PC-9 (cell line): ENCODE measurements around the gene ROR2. TPM values are rescaled to one million over a fixed set of nuclear protein-coding genes. Genes with fewer than 3 reads are reported as not detected.

Source experiments
- BruUV-seq: library from RNA; stranded (reverse); fragments of 400-500 nt; replicated peaks from 2 replicates; lab custom pipeline; 2021; lab: Mats Ljungman, UMichigan
- CTCF ChIA-PET: fragments of 300-600 bp; sonication (Branson Sonifier 250); formaldehyde crosslinking; loops from one replicate; lab custom pipeline; 2022; ENCODE audit warnings: antibody characterized with exemption; lab: Charles Lee
- POLR2A ChIA-PET: fragments of 300-600 bp; sonication (Branson Sonifier 250); formaldehyde crosslinking; loops from one replicate; lab custom pipeline; 2022; ENCODE audit warnings: antibody characterized with exemption; ENCODE audit not compliant: unreplicated experiment; lab: Charles Lee
- DNase-seq, 2 experiments: peaks; one replicate each; pipeline versions ENCODE4 v3.0.0 to v3.0.0-alpha.2; 2015 to 2022; ENCODE audit warnings: mixed read lengths in 1 of 2
- H2AFZ ChIP-seq: fragments of 200-600 bp; sonication (generic); 2 replicates; pipeline ENCODE4 v1.8.1; 2017; ENCODE audit warnings: antibody characterized with exemption
- H3F3A ChIP-seq: fragments of 200-600 bp; sonication (generic); 2 replicates; pipeline ENCODE4 v1.8.1; 2017; ENCODE audit warnings: antibody characterized with exemption, mild to moderate bottlenecking, low read depth; ENCODE audit not compliant: insufficient read depth
- H3K27ac ChIP-seq: fragments of 200-600 bp; sonication (generic); 2 replicates; pipeline ENCODE4 v1.6.1; 2016; ENCODE audit warnings: mixed run types
- H3K27me3 ChIP-seq: fragments of 200-600 bp; sonication (generic); 2 replicates; pipeline ENCODE4 v1.6.1; 2016; ENCODE audit warnings: low read depth, mixed run types; ENCODE audit not compliant: insufficient read depth
- H3K36me3 ChIP-seq: fragments of 200-600 bp; sonication (generic); 2 replicates; pipeline ENCODE4 v1.6.1; 2016; ENCODE audit warnings: low read depth, mixed run types
- H3K4me1 ChIP-seq: fragments of 200-600 bp; sonication (generic); replicated peaks from 2 replicates; pipeline ENCODE4 v1.6.1; 2016; ENCODE audit warnings: mixed run types; ENCODE audit not compliant: insufficient read depth
- H3K4me2 ChIP-seq: fragments of 200-600 bp; sonication (generic); 2 replicates; pipeline ENCODE4 v1.6.1; 2017; ENCODE audit warnings: mixed run types
- H3K4me3 ChIP-seq: fragments of 200-600 bp; sonication (generic); 2 replicates; pipeline ENCODE4 v1.6.1; 2016; ENCODE audit warnings: mixed run types
- H3K79me2 ChIP-seq: fragments of 200-600 bp; sonication (generic); 2 replicates; pipeline ENCODE4 v1.6.1; 2017; ENCODE audit warnings: low read depth, mixed run types
- H3K9me2 ChIP-seq: fragments of 200-600 bp; sonication (generic); 2 replicates; pipeline ENCODE4 v1.8.1; 2017; ENCODE audit warnings: mild to moderate bottlenecking; ENCODE audit not compliant: insufficient read depth
- H3K9me3 ChIP-seq: fragments of 200-600 bp; sonication (generic); 2 replicates; pipeline ENCODE4 v1.8.1; 2016; ENCODE audit warnings: low read depth; ENCODE audit not compliant: insufficient read depth
- H4K20me1 ChIP-seq: fragments of 200-600 bp; sonication (generic); 2 replicates; pipeline ENCODE4 v1.8.1; 2017; ENCODE audit not compliant: insufficient read depth
- CTCF ChIP-seq: fragments of 200-600 bp; sonication (generic); conservative IDR thresholded peaks from 2 replicates; pipeline ENCODE4 v1.6.1; 2017; ENCODE audit warnings: mixed run types, antibody characterized with exemption, mild to moderate bottlenecking, moderate library complexity
- EZH2 ChIP-seq: fragments of 200-600 bp; sonication (generic); IDR thresholded peaks from 2 replicates; pipeline ENCODE4 v1.8.0; 2017; ENCODE audit warnings: antibody characterized with exemption, low read depth
- intact Hi-C: fragments of 100-400 bp; cut with micrococcal nuclease; formaldehyde crosslinking; loops from one replicate; pipeline ENCODE4 v1.10.0; 2022; ENCODE audit not compliant: unreplicated experiment
- total RNA-seq: library from RNA; stranded (reverse); gene quantifications from 2 replicates; pipeline ENCODE4 v1.2.3, GENCODE V29; 2021

The ROR2 gene
- total RNA-seq, 1 experiment from 2014 or later: not detected

DNA sequence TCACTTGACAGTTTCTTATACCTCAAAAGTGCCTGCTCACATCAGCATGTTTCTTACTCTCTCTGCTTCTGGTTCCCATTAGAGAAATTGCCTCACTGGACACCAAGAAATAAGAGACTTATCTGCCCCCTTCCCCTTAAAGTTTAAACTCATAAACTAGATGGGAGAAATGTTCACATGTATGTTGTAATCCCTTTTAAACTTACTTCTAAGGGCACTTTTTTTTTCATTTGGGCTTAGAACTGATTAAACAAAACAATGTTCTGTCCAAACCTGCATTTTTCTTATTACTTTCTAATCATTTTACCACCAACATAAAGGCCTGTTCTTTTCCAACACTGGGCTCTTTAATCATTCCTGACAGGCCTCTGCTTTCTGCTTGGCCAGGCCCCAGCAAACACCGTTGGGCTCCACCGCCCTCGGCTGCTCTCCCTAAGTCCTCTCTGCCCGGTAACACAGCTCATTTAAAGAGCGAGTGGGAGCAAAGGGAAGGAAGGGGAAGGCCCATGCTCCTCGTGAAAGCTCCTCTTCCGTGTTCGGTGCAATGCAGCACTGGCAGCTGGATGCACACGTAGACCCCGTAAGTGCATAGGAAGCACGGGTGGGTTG lies 53.4 kb downstream of the ROR2 start:
- POLR2A ChIA-PET: no interaction called here
- Histone ChIP-seq H3K4me1 (no peaks in the 10 kb centered on the region), H3K4me3 (no peak overlapping the region), H3K27ac (no peak overlapping the region), H3K9me3 (no peaks in the 10 kb centered on the region), H3K4me2 (no peak overlapping the region), H3K9me2 (no peaks in the 10 kb centered on the region), H3K27me3 (peaks cover 94% of the 10 kb centered on the region), H2AFZ (no peak overlapping the region), H3K79me2 (no peaks in the 10 kb centered on the region), H3K36me3 (no peaks in the 10 kb centered on the region), H3F3A (no peaks in the 10 kb centered on the region), H4K20me1 (0 out of 2 replicates have a peak, but pooled peaks cover under 1% of the 10 kb centered on the region)
- BruUV-seq: no TSS peak
- no peak for DNase-seq
- no peak for TF ChIP-seq CTCF
- no peak for TF ChIP-seq EZH2
- CTCF ChIA-PET: no interaction called here
- intact Hi-C loops: no loop called here

DNA sequence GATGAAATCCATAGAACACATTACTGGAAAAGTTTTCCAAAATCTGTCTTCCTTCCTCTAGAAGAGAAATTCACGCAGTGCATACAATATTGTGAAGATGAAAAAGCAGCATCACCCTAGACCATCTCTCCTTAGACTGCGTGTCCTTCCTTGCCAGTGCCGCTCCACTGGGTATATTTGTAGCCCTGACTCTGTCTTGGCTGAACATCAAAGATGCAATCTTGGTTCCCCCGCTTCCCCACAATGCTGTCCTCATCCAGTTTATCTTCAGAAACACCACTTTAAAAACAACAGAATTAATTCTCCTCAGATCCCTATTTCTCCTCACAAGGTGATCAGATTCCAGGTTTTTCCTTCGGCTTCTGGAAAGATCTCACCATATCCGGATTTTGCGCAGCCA lies 53.9 kb downstream of the ROR2 start:
- no peaks in the 10 kb centered on the region for H3K9me2 ChIP-seq
- ChIA-PET POLR2A (no interaction called here), CTCF (no interaction called here)
- H3K9me3 ChIP-seq: no peaks in the 10 kb centered on the region
- H3K4me1 ChIP-seq: no peaks in the 10 kb centered on the region
- peaks cover 94% of the 10 kb centered on the region for H3K27me3 ChIP-seq
- no peaks in the 10 kb centered on the region for H3F3A ChIP-seq
- H3K79me2 ChIP-seq: no peaks in the 10 kb centered on the region
- H3K36me3 ChIP-seq: no peaks in the 10 kb centered on the region
- H4K20me1 ChIP-seq: 0 out of 2 replicates have a peak, but pooled peaks cover 2% of the 10 kb centered on the region
- no peak overlapping the region for H3K27ac ChIP-seq
- TF ChIP-seq CTCF (no peak), EZH2 (no peak)
- intact Hi-C loops: no loop called here
- H3K4me3 ChIP-seq: no peak overlapping the region
- no TSS peak for BruUV-seq
- no peak overlapping the region for H3K4me2 ChIP-seq
- H2AFZ ChIP-seq: no peak overlapping the region
- no peak for DNase-seq

GRCh38 chr9:91894536-91894935 lies 55.5 kb downstream of the ROR2 start:
- intact Hi-C loops: no loop called here
- Histone ChIP-seq H3K27ac (no peak overlapping the region), H3F3A (no peaks in the 10 kb centered on the region), H3K9me3 (no peaks in the 10 kb centered on the region), H4K20me1 (0 out of 2 replicates have a peak, but pooled peaks cover 2% of the 10 kb centered on the region), H3K4me3 (no peak overlapping the region), H3K79me2 (no peaks in the 10 kb centered on the region), H3K4me1 (no peaks in the 10 kb centered on the region), H3K27me3 (peaks cover 94% of the 10 kb centered on the region), H2AFZ (no peak overlapping the region), H3K36me3 (no peaks in the 10 kb centered on the region), H3K4me2 (no peak overlapping the region), H3K9me2 (no peaks in the 10 kb centered on the region)
- no peak for TF ChIP-seq CTCF
- TF ChIP-seq EZH2: no peak
- ChIA-PET POLR2A (no interaction called here), CTCF (no interaction called here)
- no TSS peak for BruUV-seq
- no peak for DNase-seq
